HepG2 (cell line): ENCODE measurements around the gene ARL16. TPM values are rescaled to one million over a fixed set of nuclear protein-coding genes. Genes with fewer than 3 reads are reported as not detected.

Source experiments
- AKAP8 ChIP-seq: sonication (generic); formaldehyde crosslinking; IDR thresholded peaks from 2 replicates; pipeline ENCODE4 v1.5.1; 2020; ENCODE audit warnings: mild to moderate bottlenecking, missing genetic modification reagents
- ATF1 ChIP-seq: IDR thresholded peaks from 2 replicates; pipeline ENCODE4 v1.6.1; 2016; ENCODE audit warnings: mild to moderate bottlenecking, control low read depth
- ATRX ChIP-seq: sonication (generic); formaldehyde crosslinking; IDR thresholded peaks from 2 replicates; pipeline ENCODE4 v1.4.0; 2020; ENCODE audit warnings: missing genetic modification reagents, borderline replicate concordance
- BCL6 ChIP-seq: IDR thresholded peaks from 2 replicates; pipeline ENCODE4 v1.6.1; 2016; ENCODE audit warnings: missing genetic modification reagents, missing compliant biosample characterization
- CAMTA2 ChIP-seq: sonication (generic); formaldehyde crosslinking; IDR thresholded peaks from 2 replicates; pipeline ENCODE4 v1.4.0; 2020; ENCODE audit warnings: mild to moderate bottlenecking, missing genetic modification reagents, borderline replicate concordance
- IRF2 ChIP-seq: IDR thresholded peaks from 2 replicates; pipeline ENCODE4 v1.6.1; 2018; ENCODE audit warnings: missing genetic modification reagents, missing compliant biosample characterization
- KDM3A ChIP-seq: IDR thresholded peaks from 2 replicates; pipeline ENCODE4 v1.6.1; 2018; ENCODE audit warnings: low read depth, missing compliant biosample characterization
- NCOA2 ChIP-seq: sonication (generic); formaldehyde crosslinking; IDR thresholded peaks from 2 replicates; pipeline ENCODE4 v1.8.0; 2022; ENCODE audit warnings: inconsistent platforms
- NFRKB ChIP-seq: fragments of 450-650 bp; IDR thresholded peaks from 2 replicates; pipeline ENCODE4 v1.6.1; 2017
- POGK ChIP-seq: sonication (generic); formaldehyde crosslinking; conservative IDR thresholded peaks from 2 replicates; pipeline ENCODE4 v1.8.0; 2022; ENCODE audit warnings: mild to moderate bottlenecking, moderate library complexity, missing genetic modification reagents
- PREB ChIP-seq: sonication (generic); formaldehyde crosslinking; IDR thresholded peaks from 2 replicates; pipeline ENCODE4 v1.4.0; 2020; ENCODE audit warnings: missing genetic modification reagents
- PRMT3 ChIP-seq: sonication (generic); formaldehyde crosslinking; IDR thresholded peaks from 2 replicates; pipeline ENCODE4 v1.8.1; 2022; ENCODE audit warnings: low read depth, mild to moderate bottlenecking, moderate library complexity, missing genetic modification reagents, borderline replicate concordance
- RXRA ChIP-seq: sonication (generic); formaldehyde crosslinking; IDR thresholded peaks from 2 replicates; pipeline ENCODE4 v1.5.1; 2020; ENCODE audit warnings: missing genetic modification reagents
- SIX4 ChIP-seq: sonication (generic); formaldehyde crosslinking; IDR thresholded peaks from 2 replicates; pipeline ENCODE4 v1.4.0; 2020; ENCODE audit warnings: missing genetic modification reagents
- SSRP1 ChIP-seq: IDR thresholded peaks from 2 replicates; pipeline ENCODE4 v1.6.1; 2016; ENCODE audit warnings: control low read depth
- XBP1 ChIP-seq: sonication (generic); formaldehyde crosslinking; IDR thresholded peaks from 2 replicates; pipeline ENCODE4 v1.5.0; 2020; ENCODE audit warnings: missing genetic modification reagents
- ZBTB14 ChIP-seq: sonication (generic); formaldehyde crosslinking; IDR thresholded peaks from 2 replicates; pipeline ENCODE4 v1.4.0; 2020; ENCODE audit warnings: missing genetic modification reagents
- ZGPAT ChIP-seq: IDR thresholded peaks from 2 replicates; pipeline ENCODE4 v1.6.1; 2016; ENCODE audit warnings: mild to moderate bottlenecking
- ZNF124 ChIP-seq: sonication (generic); formaldehyde crosslinking; IDR thresholded peaks from 2 replicates; pipeline ENCODE4 v1.4.0; 2020; ENCODE audit warnings: missing genetic modification reagents
- ZNF432 ChIP-seq: sonication (generic); formaldehyde crosslinking; IDR thresholded peaks from 2 replicates; pipeline ENCODE4 v1.5.0; 2020; ENCODE audit warnings: missing genetic modification reagents, mild to moderate bottlenecking, borderline replicate concordance
- ZNF546 ChIP-seq: sonication (generic); formaldehyde crosslinking; conservative IDR thresholded peaks from 2 replicates; pipeline ENCODE4 v1.8.1; 2023; ENCODE audit warnings: mild to moderate bottlenecking, missing genetic modification reagents
- ZNF598 ChIP-seq: sonication (generic); formaldehyde crosslinking; IDR thresholded peaks from 2 replicates; pipeline ENCODE4 v1.5.1; 2020; ENCODE audit warnings: mild to moderate bottlenecking, missing genetic modification reagents, borderline replicate concordance
- ZSCAN12 ChIP-seq: sonication (generic); formaldehyde crosslinking; IDR thresholded peaks from 2 replicates; pipeline ENCODE4 v1.9.0; 2021; ENCODE audit warnings: mild to moderate bottlenecking, missing genetic modification reagents
- polyA plus RNA-seq, 8 experiments: library from polyadenylated mRNA; depleted of rRNA in 3 of 8; stranded (reverse) in 7 of 8; unstranded in 1 of 8; fragments of >200 nt; fragmentation: Illumina TruSeq in 4 of 8; extraction: Trizol in 4 of 8; gene quantifications; 2 replicates each; pipeline versions ENCODE4 v1.2.1 to v1.2.3, GENCODE V29; 2011 to 2016; ENCODE audit warnings: low read depth in 4 of 8, missing spikeins in 1 of 8, mixed read lengths in 1 of 8; ENCODE audit not compliant: insufficient read depth in 1 of 8
- total RNA-seq, 5 experiments: library from RNA; depleted of rRNA; stranded (reverse); fragments of >200 nt; fragmentation: Illumina TruSeq; extraction: Trizol; gene quantifications; 2 replicates each; pipeline ENCODE4 v1.2.3, GENCODE V29; 2016; ENCODE audit warnings: low read depth in 1 of 5
- TF ChIP-seq, protein P1 (sequence below): sonication (generic); formaldehyde crosslinking; IDR thresholded peaks from 2 replicates; pipeline ENCODE4 v1.5.1; 2020; ENCODE audit warnings: missing genetic modification reagents, mild to moderate bottlenecking, borderline replicate concordance

The ARL16 gene
- total and polyA plus RNA-seq, 2 of the 13 experiments (the other 11 are each of a cell fraction or from before 2014, with no cell fraction given) = 20.8 to 30.8 TPM

DNA sequence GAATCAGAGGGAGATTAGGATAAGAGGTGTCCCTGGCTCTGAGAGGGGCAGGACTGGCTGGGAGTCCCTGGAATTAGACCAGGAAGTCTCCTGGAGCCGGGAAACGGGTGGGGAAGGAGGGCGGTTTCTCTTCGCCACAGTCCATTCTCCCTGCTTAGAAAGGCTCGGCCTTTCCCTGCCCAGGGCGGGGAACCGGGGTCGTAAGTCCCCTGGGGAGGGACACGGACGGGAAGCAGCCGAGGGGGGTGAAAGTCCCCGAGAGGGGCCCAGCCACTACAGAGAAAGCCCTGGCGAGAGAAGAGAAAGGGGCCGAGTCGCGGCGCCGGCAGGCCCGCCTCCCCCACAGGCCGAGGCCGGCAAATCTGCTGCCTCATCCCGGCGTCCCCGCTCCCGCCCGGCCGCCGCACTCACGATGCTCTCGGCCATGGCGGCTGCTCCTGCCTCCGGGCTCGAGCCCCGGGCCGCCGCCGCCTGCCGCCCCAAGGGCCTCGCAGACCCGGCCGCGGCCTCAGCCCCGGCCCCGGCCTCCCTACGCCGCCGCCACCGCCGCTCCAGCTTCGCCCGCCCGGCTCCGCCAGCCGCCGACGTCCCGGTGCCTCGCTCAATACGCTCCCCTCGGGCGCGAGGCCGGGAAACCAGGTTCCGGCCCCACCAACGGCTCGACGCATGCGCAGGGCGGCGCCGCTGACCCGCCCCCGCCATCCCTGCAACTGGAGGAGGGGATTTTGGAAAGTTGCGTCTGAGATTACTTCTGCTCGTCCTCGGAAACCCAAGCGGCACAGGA, 46.9 kb downstream of the ARL16 start, which contains the start of the genes NPLOC4 and TSPAN10 (continued):
- no peak for TF ChIP-seq PREB (CRISPR knock-in tag)
- peak; percentile 75; the same call in 1 of the 2 replicates for TF ChIP-seq ZNF124 (CRISPR knock-in tag)
- no peak for TF ChIP-seq ZNF432 (CRISPR knock-in tag)
- peak; percentile 94 for TF ChIP-seq ZGPAT (CRISPR knock-in tag)
- TF ChIP-seq SIX4 = peak; percentile 72; the same call in 1 of the 2 replicates
- 0 out of 2 replicates have a peak, but pooled peaks have one; percentile 72 for TF ChIP-seq SSRP1 (CRISPR knock-in tag)
- TF ChIP-seq AKAP8 (CRISPR knock-in tag) = peak; percentile 81; the same call in 1 of the 2 replicates
- peak; percentile 60; the same call in 1 of the 2 replicates for TF ChIP-seq ZBTB14 (CRISPR knock-in tag)
- TF ChIP-seq, protein P1, sequence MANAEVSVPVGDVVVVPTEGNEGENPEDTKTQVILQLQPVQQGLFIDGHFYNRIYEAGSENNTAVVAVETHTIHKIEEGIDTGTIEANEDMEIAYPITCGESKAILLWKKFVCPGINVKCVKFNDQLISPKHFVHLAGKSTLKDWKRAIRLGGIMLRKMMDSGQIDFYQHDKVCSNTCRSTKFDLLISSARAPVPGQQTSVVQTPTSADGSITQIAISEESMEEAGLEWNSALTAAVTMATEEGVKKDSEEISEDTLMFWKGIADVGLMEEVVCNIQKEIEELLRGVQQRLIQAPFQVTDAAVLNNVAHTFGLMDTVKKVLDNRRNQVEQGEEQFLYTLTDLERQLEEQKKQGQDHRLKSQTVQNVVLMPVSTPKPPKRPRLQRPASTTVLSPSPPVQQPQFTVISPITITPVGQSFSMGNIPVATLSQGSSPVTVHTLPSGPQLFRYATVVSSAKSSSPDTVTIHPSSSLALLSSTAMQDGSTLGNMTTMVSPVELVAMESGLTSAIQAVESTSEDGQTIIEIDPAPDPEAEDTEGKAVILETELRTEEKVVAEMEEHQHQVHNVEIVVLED (CRISPR knock-in tag) = peak; percentile 97
- no peak for TF ChIP-seq ATF1 (CRISPR knock-in tag)
- TF ChIP-seq XBP1 (CRISPR knock-in tag) = no peak
- TF ChIP-seq ZNF546 (CRISPR knock-in tag) = no peak
- peak; percentile 97 for TF ChIP-seq PRMT3 (CRISPR knock-in tag)
- peak; percentile 51 for TF ChIP-seq NCOA2 (CRISPR knock-in tag)
- no peak for TF ChIP-seq ATRX (CRISPR knock-in tag)
- peak; percentile 89; the same call in 1 of the 2 replicates for TF ChIP-seq CAMTA2 (CRISPR knock-in tag)
- TF ChIP-seq ZSCAN12 (CRISPR knock-in tag) = peak; percentile 69; the same call in 1 of the 2 replicates
- TF ChIP-seq IRF2 (CRISPR knock-in tag) = peak; percentile 94
- TF ChIP-seq ZNF598 (CRISPR knock-in tag) = no peak
- TF ChIP-seq RXRA (CRISPR knock-in tag) = peak; percentile 73
- 0 out of 2 replicates have a peak, but pooled peaks have one; percentile 93 for TF ChIP-seq KDM3A (CRISPR knock-in tag)
- no peak for TF ChIP-seq NFRKB
- peak; percentile 77; the same call in 1 of the 2 replicates for TF ChIP-seq POGK (CRISPR knock-in tag)
- peak; percentile 68 for TF ChIP-seq BCL6
